Measurements from ENCODE around the gene PSMG3. TPM values are rescaled to one million over a fixed set of nuclear protein-coding genes. Genes with fewer than 3 reads are reported as not detected.

The PSMG3 gene
- total RNA-seq, 4 donors from 2014 or later: 25.4 to 46.4 (median 32.2) TPM

DNA sequence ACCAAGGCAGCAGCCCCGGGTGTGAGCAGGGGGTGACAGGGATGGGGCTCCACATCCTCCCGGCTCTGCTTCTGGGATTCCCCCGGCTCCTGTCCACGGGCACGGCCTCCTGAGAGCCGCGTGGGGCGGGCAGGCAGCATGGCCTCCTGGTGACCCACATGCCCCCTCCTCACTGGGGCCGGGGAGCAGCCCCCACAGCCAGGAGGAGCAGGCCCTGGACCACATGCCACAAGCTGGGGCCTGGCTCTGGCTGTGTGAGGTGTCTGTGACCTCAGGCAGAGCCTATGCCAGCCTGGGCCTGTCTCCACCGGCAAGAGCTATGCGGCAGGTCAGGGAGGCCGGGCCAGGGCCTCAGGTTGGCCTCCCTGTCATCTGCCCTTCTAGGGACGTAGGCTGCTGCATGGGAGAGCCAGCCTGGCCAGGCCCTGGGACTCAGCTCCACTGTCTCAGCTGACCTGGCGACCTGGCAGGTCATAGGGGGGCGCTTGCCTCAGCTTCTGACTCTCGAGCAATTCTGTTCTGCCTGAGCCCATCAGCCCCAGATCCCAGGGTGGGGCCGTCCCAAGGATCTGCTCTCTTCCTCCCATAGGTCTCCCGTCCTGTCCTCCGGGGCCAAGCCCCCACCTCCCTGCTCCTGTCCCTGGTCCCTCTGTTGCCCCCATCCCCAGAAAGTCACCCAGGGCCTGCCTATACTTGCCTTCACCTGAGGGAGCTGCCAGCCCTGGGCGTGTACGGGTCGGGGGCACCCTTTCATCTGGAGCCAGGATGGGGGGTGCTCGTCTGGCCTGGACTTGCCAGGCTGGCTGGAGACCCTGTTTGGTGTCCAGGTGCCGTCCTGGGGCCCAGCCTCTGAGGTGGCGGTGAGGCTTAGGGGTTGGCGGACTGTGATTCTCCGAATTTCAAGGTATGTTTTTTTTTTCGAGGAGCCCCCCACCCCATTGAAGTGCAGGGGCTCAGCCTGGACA, 9.9 kb downstream of the PSMG3 start:
- TF ChIP-seq, protein P1, sequence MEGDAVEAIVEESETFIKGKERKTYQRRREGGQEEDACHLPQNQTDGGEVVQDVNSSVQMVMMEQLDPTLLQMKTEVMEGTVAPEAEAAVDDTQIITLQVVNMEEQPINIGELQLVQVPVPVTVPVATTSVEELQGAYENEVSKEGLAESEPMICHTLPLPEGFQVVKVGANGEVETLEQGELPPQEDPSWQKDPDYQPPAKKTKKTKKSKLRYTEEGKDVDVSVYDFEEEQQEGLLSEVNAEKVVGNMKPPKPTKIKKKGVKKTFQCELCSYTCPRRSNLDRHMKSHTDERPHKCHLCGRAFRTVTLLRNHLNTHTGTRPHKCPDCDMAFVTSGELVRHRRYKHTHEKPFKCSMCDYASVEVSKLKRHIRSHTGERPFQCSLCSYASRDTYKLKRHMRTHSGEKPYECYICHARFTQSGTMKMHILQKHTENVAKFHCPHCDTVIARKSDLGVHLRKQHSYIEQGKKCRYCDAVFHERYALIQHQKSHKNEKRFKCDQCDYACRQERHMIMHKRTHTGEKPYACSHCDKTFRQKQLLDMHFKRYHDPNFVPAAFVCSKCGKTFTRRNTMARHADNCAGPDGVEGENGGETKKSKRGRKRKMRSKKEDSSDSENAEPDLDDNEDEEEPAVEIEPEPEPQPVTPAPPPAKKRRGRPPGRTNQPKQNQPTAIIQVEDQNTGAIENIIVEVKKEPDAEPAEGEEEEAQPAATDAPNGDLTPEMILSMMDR (IDR thresholded peaks at IDR 0.05 in 4 of 5, conservative IDR thresholded peaks at IDR 0.05 in 1 of 5): no peak
- TF ChIP-seq POLR2A (IDR thresholded peaks at IDR 0.05): no peak
- peaks cover 12 to 17% of the 10 kb centered on the region in 2 donors for H3K4me1 ChIP-seq
- ATAC-seq (no peak), DNase-seq (no peak)
- H3K36me3 ChIP-seq: no peaks in the 10 kb centered on the region
- no peaks in the 10 kb centered on the region for H3K27me3 ChIP-seq
- no peak overlapping the region for H3K4me3 ChIP-seq
- intact Hi-C loops (cut with DNase I; ENCODE audit: low total_unique reads) (no loop called here), in situ Hi-C loops (cut with MboI; ENCODE audit: low sequenced_read_pairs in 4 of 4) (no loop called here)
- no peak overlapping the region for H3K27ac ChIP-seq
- H3K9me3 ChIP-seq: no peaks in the 10 kb centered on the region

DNA sequence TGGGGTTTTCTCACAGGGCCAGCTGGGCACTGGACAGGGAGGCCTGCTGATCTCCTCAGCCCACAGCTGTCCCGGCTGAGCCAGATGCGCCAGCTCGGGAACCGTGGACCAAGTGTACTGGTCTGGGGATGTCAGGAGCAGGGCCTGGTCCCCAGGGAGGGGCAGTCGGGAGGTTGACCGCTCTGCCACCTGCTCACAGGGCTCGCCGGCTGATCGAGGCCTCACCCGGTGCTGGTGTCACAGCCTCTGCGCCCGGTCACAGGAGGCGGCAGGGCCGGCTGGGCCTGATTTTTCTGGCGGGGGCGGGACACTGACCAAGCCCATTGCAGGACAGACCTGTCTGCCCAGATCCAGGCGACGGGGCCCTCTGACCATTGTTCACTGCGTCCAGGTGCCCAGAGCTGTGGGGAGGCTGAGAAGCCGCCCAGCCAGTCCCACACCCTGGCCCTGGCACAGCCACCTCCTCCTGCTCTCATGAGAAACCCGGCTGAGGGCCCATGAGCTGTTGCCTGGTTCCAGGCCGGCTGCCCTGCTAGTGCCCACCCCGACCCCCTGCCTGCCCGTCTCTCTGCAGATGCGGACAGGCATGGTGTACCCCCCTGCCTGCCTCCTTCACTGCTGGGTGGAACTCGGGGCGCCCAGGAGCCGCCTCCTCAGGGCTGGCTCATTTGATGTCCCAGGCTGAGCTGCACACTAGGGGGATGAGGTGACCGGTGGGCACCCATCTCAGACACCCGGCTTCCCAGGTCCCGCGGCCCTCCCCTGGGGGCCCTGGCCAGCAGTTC, 10.8 kb downstream of the PSMG3 start:
- no peak for DNase-seq
- no peak overlapping the region for H3K27ac ChIP-seq
- no peaks in the 10 kb centered on the region for H3K36me3 ChIP-seq
- TF ChIP-seq, protein P1 (IDR thresholded peaks at IDR 0.05 in 4 of 5, conservative IDR thresholded peaks at IDR 0.05 in 1 of 5): no peak
- TF ChIP-seq POLR2A (IDR thresholded peaks at IDR 0.05): no peak
- H3K4me3 ChIP-seq: no peak overlapping the region
- peaks cover 12 to 17% of the 10 kb centered on the region in 2 donors for H3K4me1 ChIP-seq
- intact Hi-C loops (cut with DNase I; ENCODE audit: low total_unique reads): no loop called here
- in situ Hi-C loops (cut with MboI; ENCODE audit: low sequenced_read_pairs in 4 of 4): no loop called here
- H3K9me3 ChIP-seq: no peaks in the 10 kb centered on the region
- no peaks in the 10 kb centered on the region for H3K27me3 ChIP-seq
- ATAC-seq: no peak

DNA sequence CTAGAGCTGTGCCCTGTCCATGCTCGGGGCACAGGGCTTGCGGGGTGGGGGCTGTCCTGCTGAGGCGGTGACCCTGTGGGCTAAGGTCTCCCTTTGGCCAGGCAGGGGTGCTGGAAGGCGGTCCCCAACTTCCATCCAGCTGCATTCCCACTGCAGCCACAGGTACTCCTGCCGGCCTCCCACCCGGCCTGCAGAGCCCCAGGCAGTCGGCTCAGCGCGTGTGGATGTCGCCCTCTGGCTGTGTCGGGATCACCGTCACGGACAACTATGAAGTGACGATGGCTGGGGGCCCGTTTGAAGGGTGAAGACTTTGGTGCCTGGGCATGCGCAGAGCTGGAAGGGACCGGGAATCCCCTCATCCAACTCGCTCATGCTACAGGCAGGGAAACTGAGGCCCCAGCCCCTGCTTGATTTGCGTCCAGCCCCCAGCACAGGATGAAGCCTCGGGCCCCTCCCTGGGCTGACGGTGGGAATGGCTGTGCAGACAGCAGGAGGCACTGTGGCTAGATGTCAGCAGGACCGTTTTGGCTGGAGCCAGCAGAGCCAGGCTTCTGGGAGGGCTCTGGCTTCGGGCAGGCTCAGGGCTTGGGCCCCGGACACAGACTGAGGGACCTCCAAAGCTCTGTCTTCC, 11.5 kb downstream of the PSMG3 start:
- Histone ChIP-seq H3K9me3 (no peaks in the 10 kb centered on the region), H3K27ac (no peak overlapping the region), H3K27me3 (no peaks in the 10 kb centered on the region), H3K4me3 (no peak overlapping the region), H3K36me3 (no peaks in the 10 kb centered on the region), H3K4me1 (peaks cover 12 to 17% of the 10 kb centered on the region in 2 donors)
- intact Hi-C loops (cut with DNase I; ENCODE audit: low total_unique reads) (no loop called here), in situ Hi-C loops (cut with MboI; ENCODE audit: low sequenced_read_pairs in 4 of 4) (no loop called here)
- ATAC-seq (peak; percentile 14 to 15), DNase-seq (peak in 1 of 2 donors; percentile 47)
- TF ChIP-seq POLR2A (IDR thresholded peaks at IDR 0.05): no peak
- TF ChIP-seq, protein P1 (IDR thresholded peaks at IDR 0.05 in 4 of 5, conservative IDR thresholded peaks at IDR 0.05 in 1 of 5): peak; percentile 29 to 59 (median 58)

DNA sequence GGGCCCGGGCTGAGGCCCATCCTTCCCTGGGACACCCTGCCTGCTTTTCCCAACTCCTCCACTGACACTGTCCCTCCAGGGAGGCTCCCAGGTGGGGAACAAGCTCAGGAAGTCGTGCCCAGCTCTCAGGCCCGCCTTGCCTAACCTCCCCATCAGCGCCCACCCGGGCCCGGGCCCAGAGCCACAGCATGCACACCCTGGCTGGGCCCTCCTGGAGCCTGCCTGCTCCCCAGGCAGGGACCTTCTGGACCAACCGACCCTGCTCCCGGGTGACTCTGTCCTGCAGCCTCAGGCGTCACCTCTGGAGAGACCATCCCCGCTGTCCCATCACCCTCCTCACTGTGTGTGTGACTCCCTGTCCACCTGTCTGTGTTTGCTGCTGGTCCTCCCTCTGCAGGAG, 12.1 kb downstream of the PSMG3 start:
- H3K9me3 ChIP-seq: no peaks in the 10 kb centered on the region
- in situ Hi-C loops (cut with MboI; ENCODE audit: low sequenced_read_pairs in 4 of 4) (no loop called here), intact Hi-C loops (cut with DNase I; ENCODE audit: low total_unique reads) (loop anchor here (2.0 kb wide), 2 partner anchors 21 to 45 kb away; no protein-coding TSS in a partner anchor)
- no peaks in the 10 kb centered on the region for H3K36me3 ChIP-seq
- DNase-seq (no peak), ATAC-seq (no peak)
- H3K27me3 ChIP-seq: no peaks in the 10 kb centered on the region
- H3K4me3 ChIP-seq: no peak overlapping the region
- no peak for TF ChIP-seq POLR2A (IDR thresholded peaks at IDR 0.05)
- TF ChIP-seq, protein P1 (IDR thresholded peaks at IDR 0.05 in 4 of 5, conservative IDR thresholded peaks at IDR 0.05 in 1 of 5): no peak
- peaks cover 12 to 17% of the 10 kb centered on the region in 2 donors for H3K4me1 ChIP-seq
- H3K27ac ChIP-seq: no peak overlapping the region

Measured in gastrocnemius medialis (tissue), 4 donors.